Measurements from ENCODE around the gene FGGY. TPM values are rescaled to one million over a fixed set of nuclear protein-coding genes. Genes with fewer than 3 reads are reported as not detected.

Gene FGGY
- total and polyA plus RNA-seq, 2 donors (not counting 3 experiments of a cell fraction or from before 2014, with no cell fraction given), result 5.6 to 6.4 TPM

GRCh38 chr1:59543211-59543668 is 246.3 kb downstream of the FGGY start:
- H3K9me1 ChIP-seq (replicated peaks; ENCODE audit: control insufficient read depth, extremely low read depth, insufficient read depth, low read length), result no peaks in the 10 kb centered on the region
- H3K9ac ChIP-seq (replicated peaks; ENCODE audit: extremely low read depth, insufficient read depth, low read length), result no peak overlapping the region
- CTCF ChIA-PET, result no interaction called here
- H3K9me3 ChIP-seq (replicated peaks; ENCODE audit: control insufficient read depth, insufficient read depth, low read length), result no peaks in the 10 kb centered on the region
- no peaks in the 10 kb centered on the region for H3K79me2 ChIP-seq (ENCODE audit: control insufficient read depth, insufficient read depth, low read length)
- no peak for TF ChIP-seq POLR2AphosphoS5 (IDR thresholded peaks at IDR 0.05; ENCODE audit: insufficient read depth, low read depth, low read length)
- DNase-seq (ENCODE audit: low read depth, low spot score), result no peak
- BruUV-seq (replicated peaks), result no TSS peak
- H2AFZ ChIP-seq (ENCODE audit: low read depth, low read length), result no peak overlapping the region
- no peaks in the 10 kb centered on the region for H4K20me1 ChIP-seq (replicated peaks; ENCODE audit: control insufficient read depth, extremely low read depth, insufficient read depth, low read length)
- no peaks in the 10 kb centered on the region for H3K36me3 ChIP-seq (ENCODE audit: control insufficient read depth in 2 of 2, extremely low read depth in 1 of 2, insufficient read depth in 2 of 2, low read length in 2 of 2)
- H3K4me1 ChIP-seq (ENCODE audit: control insufficient read depth, extremely low read depth, insufficient read depth, low read length), result no peaks in the 10 kb centered on the region
- dilution Hi-C loops (cut with MboI; ENCODE audit: extremely low pct_ligation_motif_present, low sequenced_read_pairs) (no loop called here), intact Hi-C loops (cut with micrococcal nuclease) (no loop called here)
- H3K4me3 ChIP-seq (replicated peaks in 1 of 3; ENCODE audit: insufficient read depth in 1 of 3, low read depth in 1 of 3, low read length in 3 of 3), result no peak overlapping the region
- H3K4me2 ChIP-seq (ENCODE audit: insufficient read depth, low read length), result no peak overlapping the region
- POLR2A ChIA-PET, result no interaction called here
- H3K27ac ChIP-seq (ENCODE audit: insufficient read depth, low read depth, low read length), result no peak overlapping the region
- no peak for FAIRE-seq
- no peaks in the 10 kb centered on the region for H3K27me3 ChIP-seq (ENCODE audit: control insufficient read depth in 2 of 2, insufficient read depth in 2 of 2, low read length in 2 of 2)

GRCh38 chr1:59544615-59545293 is 247.9 kb downstream of the FGGY start:
- no peaks in the 10 kb centered on the region for H3K9me1 ChIP-seq (replicated peaks; ENCODE audit: control insufficient read depth, extremely low read depth, insufficient read depth, low read length)
- no peak overlapping the region for H3K4me2 ChIP-seq (ENCODE audit: insufficient read depth, low read length)
- H3K27ac ChIP-seq (ENCODE audit: insufficient read depth, low read depth, low read length), result no peak overlapping the region
- no peaks in the 10 kb centered on the region for H4K20me1 ChIP-seq (replicated peaks; ENCODE audit: control insufficient read depth, extremely low read depth, insufficient read depth, low read length)
- no peaks in the 10 kb centered on the region for H3K36me3 ChIP-seq (ENCODE audit: control insufficient read depth in 2 of 2, extremely low read depth in 1 of 2, insufficient read depth in 2 of 2, low read length in 2 of 2)
- TF ChIP-seq MAX (IDR thresholded peaks at IDR 0.05; ENCODE audit: insufficient read depth, insufficient read length) (no peak), CTCF (IDR thresholded peaks at IDR 0.05; ENCODE audit: extremely low read depth in 1 of 2, insufficient read depth in 1 of 2, low read depth in 1 of 2, low read length in 2 of 2) (no peak), GATA2 (IDR thresholded peaks at IDR 0.05; ENCODE audit: insufficient read depth, insufficient read length, low read depth, low read length) (no peak), MYC (IDR thresholded peaks at IDR 0.05; ENCODE audit: low read depth, low read length) (no peak), EZH2 (IDR thresholded peaks at IDR 0.05; ENCODE audit: borderline replicate concordance, low read depth, low read length, severe bottlenecking) (no peak), JUN (IDR thresholded peaks at IDR 0.05; ENCODE audit: borderline replicate concordance, insufficient read depth, insufficient read length, low read depth) (no peak), POLR2AphosphoS5 (IDR thresholded peaks at IDR 0.05; ENCODE audit: insufficient read depth, low read depth, low read length) (no peak), POLR2A (IDR thresholded peaks at IDR 0.05; ENCODE audit: low read depth, low read length) (no peak), FOS (IDR thresholded peaks at IDR 0.05; ENCODE audit: borderline replicate concordance, insufficient read depth, low read length) (no peak)
- intact Hi-C loops (cut with micrococcal nuclease), result no loop called here
- H3K4me3 ChIP-seq (replicated peaks in 1 of 3; ENCODE audit: insufficient read depth in 1 of 3, low read depth in 1 of 3, low read length in 3 of 3), result no peak overlapping the region
- ChIA-PET POLR2A (no interaction called here), CTCF (no interaction called here)
- no peaks in the 10 kb centered on the region for H3K9me3 ChIP-seq (replicated peaks; ENCODE audit: control insufficient read depth, insufficient read depth, low read length)
- H2AFZ ChIP-seq (ENCODE audit: low read depth, low read length), result no peak overlapping the region
- no TSS peak for BruUV-seq (replicated peaks)
- no peak overlapping the region for H3K9ac ChIP-seq (replicated peaks; ENCODE audit: extremely low read depth, insufficient read depth, low read length)
- dilution Hi-C loops (cut with MboI; ENCODE audit: extremely low pct_ligation_motif_present, low sequenced_read_pairs), result no loop called here
- no peaks in the 10 kb centered on the region for H3K27me3 ChIP-seq (ENCODE audit: control insufficient read depth in 2 of 2, insufficient read depth in 2 of 2, low read length in 2 of 2)
- FAIRE-seq (no peak), DNase-seq (ENCODE audit: low read depth, low spot score) (no peak)
- H3K79me2 ChIP-seq (ENCODE audit: control insufficient read depth, insufficient read depth, low read length), result no peaks in the 10 kb centered on the region
- H3K4me1 ChIP-seq (ENCODE audit: control insufficient read depth, extremely low read depth, insufficient read depth, low read length), result no peaks in the 10 kb centered on the region

All from endothelial cell of umbilical vein (primary cell).